Keratinocyte (primary cell): Measurements from ENCODE around the gene HIP1.

ENCODE experiments used
- CTCF ChIP-seq, 3 experiments: IDR thresholded peaks in 1 of 3; conservative IDR thresholded peaks in 1 of 3; optimal IDR thresholded peaks in 1 of 3; 2 replicates in 2 of 3; 3 replicates in 1 of 3; pipeline versions ENCODE3 to v1.5.1; 2011; ENCODE audit warnings: low read length in 3 of 3, mild to moderate bottlenecking in 3 of 3, moderate library complexity in 2 of 3, control low read depth in 1 of 3, inconsistent platforms in 1 of 3; ENCODE audit not compliant: insufficient read depth in 2 of 3; ENCODE audit errors: extremely low read depth in 1 of 3
- EZH2 ChIP-seq: IDR thresholded peaks from one replicate; pipeline ENCODE4 v1.6.1; 2012; ENCODE audit warnings: inconsistent platforms, mild to moderate bottlenecking, low read length, moderate library complexity

DNA sequence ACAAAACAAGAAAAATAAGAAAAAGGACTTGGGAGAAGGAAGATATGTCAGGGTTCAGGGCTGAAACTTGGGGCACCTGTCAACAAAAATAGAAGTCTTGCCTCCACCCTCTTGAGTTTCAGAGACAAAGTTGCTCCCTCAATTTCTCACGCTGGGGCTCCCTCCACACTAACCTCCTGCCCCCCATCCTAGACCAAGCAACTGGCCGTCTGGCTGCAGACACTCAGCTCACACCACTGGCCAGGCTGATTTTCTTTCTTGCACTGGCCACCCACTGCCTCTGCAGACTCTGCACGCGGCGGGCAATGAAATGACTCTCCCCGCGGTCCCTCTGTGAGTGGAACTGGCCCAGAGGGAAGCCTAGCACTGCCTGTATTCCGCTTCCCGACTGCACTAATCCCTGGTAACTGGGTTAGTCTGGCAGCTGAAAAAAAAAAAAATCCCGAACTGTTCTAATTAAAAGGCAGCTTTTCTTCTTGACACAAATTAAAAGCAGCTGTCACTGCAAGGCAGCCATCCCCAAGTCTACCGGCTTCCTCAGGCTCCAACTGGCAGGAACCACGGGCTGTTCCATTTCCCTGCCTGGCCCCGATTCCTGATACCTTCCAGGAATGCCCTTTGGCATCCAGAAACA is 163.1 kb downstream of the HIP1 start:
- TF ChIP-seq CTCF (optimal IDR thresholded peaks at IDR 0.05 in 1 of 3, IDR thresholded peaks at IDR 0.05 in 1 of 3, conservative IDR thresholded peaks at IDR 0.05 in 1 of 3; ENCODE audit: extremely low read depth in 1 of 3, insufficient read depth in 2 of 3, low read length in 3 of 3) = no peak
- no peak for TF ChIP-seq EZH2
